ENCODE results near the gene PHB1.

The PHB1 gene

GRCh38 chr17:49414622-49415350, at the start of gene PHB1:
Gene PHB1 (minus strand): TSS chr17:49414882. CDS start chr17:49413264, 1,618 bp downstream.
- DNase-seq (ENCODE audit: low read depth) = peak; percentile 91

GRCh38 chr17:49464049-49464448, 49.4 kb upstream of the PHB1 start:
- DNase-seq (ENCODE audit: low read depth) = no peak

- DNase-seq (ENCODE audit: low read depth) = no peak
These were observed 46.9 kb upstream of the PHB1 start for GRCh38 chr17:49461580-49461979.

- DNase-seq (ENCODE audit: low read depth) = no peak
These were observed 45.7 kb upstream of the PHB1 start for GRCh38 chr17:49460401-49460800.

GRCh38 chr17:49459401-49459984, 44.8 kb upstream of the PHB1 start:
- no peak for DNase-seq (ENCODE audit: low read depth)

- DNase-seq (ENCODE audit: low read depth) = no peak
These were observed 43.2 kb upstream of the PHB1 start for GRCh38 chr17:49457564-49458535.

- no peak for DNase-seq (ENCODE audit: low read depth)
These were observed 41.7 kb upstream of the PHB1 start for GRCh38 chr17:49456183-49456965.

- DNase-seq (ENCODE audit: low read depth) = no peak
These were observed 40.7 kb upstream of the PHB1 start for GRCh38 chr17:49455272-49455861.

- DNase-seq (ENCODE audit: low read depth) = no peak
These were observed 39.4 kb upstream of the PHB1 start for GRCh38 chr17:49454050-49454449.

GRCh38 chr17:49452661-49453060, 38.0 kb upstream of the PHB1 start:
- DNase-seq (ENCODE audit: low read depth) = no peak

GRCh38 chr17:49452201-49452600, 37.5 kb upstream of the PHB1 start:
- no peak for DNase-seq (ENCODE audit: low read depth)

GRCh38 chr17:49450735-49451134, 36.1 kb upstream of the PHB1 start:
- DNase-seq (ENCODE audit: low read depth) = no peak

GRCh38 chr17:49450181-49450580, 35.5 kb upstream of the PHB1 start:
- no peak for DNase-seq (ENCODE audit: low read depth)

GRCh38 chr17:49447628-49448302, 33.1 kb upstream of the PHB1 start:
- no peak for DNase-seq (ENCODE audit: low read depth)

GRCh38 chr17:49445591-49445990, 30.9 kb upstream of the PHB1 start:
- DNase-seq (ENCODE audit: low read depth) = no peak

- no peak for DNase-seq (ENCODE audit: low read depth)
These were observed 29.7 kb upstream of the PHB1 start for GRCh38 chr17:49444384-49444783.

- DNase-seq (ENCODE audit: low read depth) = no peak
These were observed 29.2 kb upstream of the PHB1 start for GRCh38 chr17:49443862-49444261.

GRCh38 chr17:49442041-49442440, 27.4 kb upstream of the PHB1 start:
- DNase-seq (ENCODE audit: low read depth) = no peak

- no peak for DNase-seq (ENCODE audit: low read depth)
These were observed 26.9 kb upstream of the PHB1 start for GRCh38 chr17:49441578-49441977.

- DNase-seq (ENCODE audit: low read depth) = no peak
These were observed 25.9 kb upstream of the PHB1 start for GRCh38 chr17:49440581-49440980.

All from activated T-cell treated with anti-CD3 and anti-CD28 coated beads for 24 hours (primary cell).